ENCODE data around the gene SLC25A39.

- TF ChIP-seq, protein P1, sequence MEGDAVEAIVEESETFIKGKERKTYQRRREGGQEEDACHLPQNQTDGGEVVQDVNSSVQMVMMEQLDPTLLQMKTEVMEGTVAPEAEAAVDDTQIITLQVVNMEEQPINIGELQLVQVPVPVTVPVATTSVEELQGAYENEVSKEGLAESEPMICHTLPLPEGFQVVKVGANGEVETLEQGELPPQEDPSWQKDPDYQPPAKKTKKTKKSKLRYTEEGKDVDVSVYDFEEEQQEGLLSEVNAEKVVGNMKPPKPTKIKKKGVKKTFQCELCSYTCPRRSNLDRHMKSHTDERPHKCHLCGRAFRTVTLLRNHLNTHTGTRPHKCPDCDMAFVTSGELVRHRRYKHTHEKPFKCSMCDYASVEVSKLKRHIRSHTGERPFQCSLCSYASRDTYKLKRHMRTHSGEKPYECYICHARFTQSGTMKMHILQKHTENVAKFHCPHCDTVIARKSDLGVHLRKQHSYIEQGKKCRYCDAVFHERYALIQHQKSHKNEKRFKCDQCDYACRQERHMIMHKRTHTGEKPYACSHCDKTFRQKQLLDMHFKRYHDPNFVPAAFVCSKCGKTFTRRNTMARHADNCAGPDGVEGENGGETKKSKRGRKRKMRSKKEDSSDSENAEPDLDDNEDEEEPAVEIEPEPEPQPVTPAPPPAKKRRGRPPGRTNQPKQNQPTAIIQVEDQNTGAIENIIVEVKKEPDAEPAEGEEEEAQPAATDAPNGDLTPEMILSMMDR (IDR thresholded peaks at IDR 0.05) = no peak
- TF ChIP-seq ZFX (IDR thresholded peaks at IDR 0.05; ENCODE audit: borderline replicate concordance) = no peak
Observed at GRCh38 chr17:44356241-44356640, 31.6 kb upstream of the SLC25A39 start.
